DMS53 treated with DMSO at 0.1 percent for 48 hours (cell line): ENCODE results near the gene USP2.

Experiments used
- DNase-seq: peaks from one replicate; lab custom pipeline; 2025; ENCODE audit not compliant: unreplicated experiment; lab: John Stamatoyannopoulos, UW

Gene USP2

GRCh38 chr11:119366690-119367620 lies 14.5 kb downstream of the USP2 start:
- no peak for DNase-seq

- DNase-seq, result no peak
These were observed 16.4 kb downstream of the USP2 start for GRCh38 chr11:119365071-119365591.

DNA sequence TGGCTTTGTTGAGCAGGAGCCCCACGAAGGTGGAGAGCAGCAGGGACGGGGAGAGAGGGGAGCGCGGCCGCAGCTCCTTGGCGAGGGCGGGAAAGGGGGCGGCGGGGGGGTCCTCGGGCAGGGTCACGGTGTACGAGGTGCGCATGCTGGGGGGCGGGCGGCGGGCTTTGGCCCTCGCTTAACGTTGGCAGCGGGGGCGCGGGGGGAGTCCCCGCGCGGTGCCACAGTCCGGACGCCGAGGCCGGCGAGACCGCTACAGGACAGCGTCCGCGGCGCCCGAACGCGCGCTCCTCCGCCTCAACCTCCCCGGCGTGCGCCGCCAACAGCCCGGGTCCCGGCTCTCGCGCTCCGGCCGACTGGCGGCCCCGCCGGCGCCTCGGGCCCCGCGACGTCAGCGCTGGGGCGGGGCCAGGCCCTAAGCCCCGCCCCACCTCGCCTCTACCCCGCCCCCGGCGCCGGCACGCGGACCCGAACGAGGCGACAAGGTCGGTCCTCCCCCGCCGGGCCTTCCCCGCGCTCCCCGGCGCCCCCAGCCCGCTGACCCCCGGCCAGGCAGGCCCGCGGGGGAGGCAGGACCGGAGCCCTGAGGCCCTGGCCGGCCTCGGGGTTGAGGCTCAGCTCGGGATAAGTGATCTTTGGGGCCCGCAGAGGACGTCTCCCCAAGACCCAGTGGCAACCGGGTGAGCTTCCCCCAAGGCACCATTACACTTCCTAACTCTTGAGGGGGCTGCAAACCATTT lies 17.5 kb downstream of the USP2 start:
- peak; percentile 34 for DNase-seq

DNA sequence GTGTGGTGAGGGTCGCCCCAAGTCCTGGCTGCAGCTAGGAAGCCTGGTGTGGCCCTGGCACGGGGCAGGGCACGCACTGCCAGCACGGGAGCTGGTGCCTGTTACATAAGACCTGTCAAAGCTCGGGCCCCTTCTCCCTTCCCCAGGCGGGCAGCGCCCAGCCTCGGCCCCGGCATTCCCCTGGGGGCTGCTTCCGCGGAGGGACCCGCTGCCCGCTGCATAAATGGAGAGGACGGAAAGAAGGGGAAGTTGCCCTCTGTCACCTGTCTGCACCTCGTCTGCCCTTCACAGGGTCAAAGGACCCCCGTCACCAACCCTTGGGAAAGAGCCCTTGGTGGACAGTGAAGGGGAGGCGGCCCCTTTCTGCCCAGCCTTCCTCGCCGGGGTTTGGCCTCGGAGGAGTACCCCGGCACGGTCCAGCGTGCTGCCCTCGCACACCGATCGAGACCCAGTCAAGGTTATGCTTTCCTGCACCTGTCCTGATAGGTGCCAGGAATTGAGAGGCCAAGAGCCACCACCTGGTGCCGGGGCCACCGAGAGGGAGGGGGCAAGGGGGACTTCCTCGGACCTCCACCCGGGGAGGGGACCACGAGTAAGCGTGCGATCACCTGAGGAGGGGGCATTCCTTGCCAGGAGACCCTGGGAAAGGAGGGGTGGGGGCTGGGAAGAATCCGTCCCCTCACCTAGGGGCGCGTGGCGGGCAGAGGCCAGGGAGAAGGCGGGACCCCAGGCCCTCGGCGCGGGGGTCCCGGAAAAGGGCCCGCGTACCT lies 18.2 kb downstream of the USP2 start:
- DNase-seq, result peak; percentile 7

- peak; percentile 10 for DNase-seq
These were observed 18.8 kb downstream of the USP2 start for GRCh38 chr11:119362741-119363080.

DNA sequence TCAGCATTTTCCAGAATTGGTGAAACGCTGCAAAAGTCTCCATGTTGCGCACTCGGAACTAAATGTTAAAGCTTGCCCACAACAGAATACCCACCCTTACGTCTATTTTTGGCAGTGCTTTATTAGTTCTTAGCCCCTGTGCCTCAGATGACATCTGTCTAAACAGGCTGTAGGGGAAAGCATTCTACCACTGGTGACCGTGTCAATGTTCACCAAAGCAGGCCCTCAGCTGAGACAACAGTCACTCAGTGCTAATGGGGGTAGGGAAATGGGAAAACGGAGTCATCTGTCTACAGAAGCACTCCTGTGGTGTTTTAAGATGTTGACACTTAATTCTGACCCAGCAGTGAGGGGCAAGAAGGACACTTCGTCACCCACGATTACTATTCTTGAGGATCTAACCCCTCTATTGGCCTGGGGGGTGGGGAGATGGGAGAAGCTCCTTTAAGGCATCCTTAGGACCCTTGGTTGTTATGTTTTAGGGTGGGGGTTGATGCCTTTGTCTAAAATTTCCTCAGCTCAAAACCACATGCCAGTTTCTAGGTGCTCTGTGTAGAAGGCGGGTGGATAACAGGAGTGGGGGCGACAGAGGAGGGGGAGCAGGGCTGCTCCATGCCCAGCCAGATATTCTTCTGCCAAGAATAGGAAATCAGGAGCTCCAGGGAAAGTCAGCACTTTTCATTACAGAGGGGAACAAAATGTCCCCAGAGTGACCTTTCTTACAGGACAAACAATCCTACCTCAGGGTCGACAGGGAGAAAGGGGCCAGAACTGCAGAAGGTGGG lies 19.4 kb downstream of the USP2 start:
- DNase-seq, result no peak

- peak; percentile 60 for DNase-seq
These were observed 20.3 kb downstream of the USP2 start for GRCh38 chr11:119361056-119361787.

DNA sequence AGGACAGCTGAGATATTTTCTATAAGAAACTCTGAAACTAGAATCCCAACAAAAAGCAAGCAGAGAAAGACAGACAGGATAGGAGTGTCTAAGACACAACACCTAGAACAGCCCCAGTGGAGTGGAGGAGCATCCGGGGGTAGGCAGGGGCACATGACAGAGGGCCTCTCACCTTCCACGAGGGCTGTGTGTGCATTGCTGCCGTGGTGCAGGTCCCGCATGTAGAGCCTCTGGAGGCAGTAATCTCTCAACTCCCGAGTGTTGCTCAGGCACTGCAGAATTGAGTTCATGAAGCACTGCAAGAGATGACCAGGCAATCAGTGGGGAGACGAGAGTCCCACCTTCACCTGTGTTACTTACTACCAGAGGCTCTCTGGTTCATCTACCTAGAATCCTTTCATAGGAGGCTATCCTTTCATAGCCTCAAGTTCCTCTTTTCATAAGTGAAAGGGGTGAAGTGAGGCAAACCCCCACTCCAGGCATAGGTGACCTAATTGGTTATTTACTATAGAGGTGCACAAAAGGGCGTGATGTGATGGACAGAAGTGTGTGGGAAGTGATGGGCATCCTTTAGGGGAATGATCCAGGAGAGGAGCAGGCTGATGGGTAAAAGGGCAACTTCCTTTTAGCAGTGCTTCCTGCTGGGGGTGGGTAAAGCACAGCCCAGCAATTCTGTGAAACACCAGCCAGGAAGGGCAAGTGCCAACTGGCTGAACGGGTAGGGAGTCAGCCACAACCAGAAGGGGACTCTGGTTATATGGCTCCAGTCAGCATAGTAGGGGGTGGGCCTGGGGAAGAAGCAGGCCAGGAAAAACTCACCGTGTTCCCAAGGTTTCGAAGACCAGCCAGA lies 21.9 kb downstream of the USP2 start:
- no peak for DNase-seq

DNA sequence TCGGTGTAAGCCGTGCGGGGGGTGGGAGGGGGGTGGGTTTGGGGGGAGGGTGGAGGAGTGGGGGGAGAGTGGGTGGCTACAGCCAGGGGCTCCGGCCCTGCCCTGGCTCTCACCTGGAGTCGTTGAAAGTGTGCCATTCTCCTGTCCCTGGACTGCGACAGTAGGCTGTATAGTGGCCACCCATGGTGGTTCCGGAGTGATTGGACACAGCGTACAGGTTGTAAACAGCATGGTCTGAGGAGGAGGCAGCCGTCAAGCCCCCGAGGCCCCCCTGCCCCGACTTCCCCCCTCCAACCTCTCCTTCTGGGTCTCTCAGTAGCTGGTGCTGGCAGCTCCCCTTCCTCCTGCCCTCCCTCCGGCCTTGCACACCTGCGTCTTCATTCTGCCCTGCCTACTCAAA lies 24.4 kb downstream of the USP2 start:
- no peak for DNase-seq

DNA sequence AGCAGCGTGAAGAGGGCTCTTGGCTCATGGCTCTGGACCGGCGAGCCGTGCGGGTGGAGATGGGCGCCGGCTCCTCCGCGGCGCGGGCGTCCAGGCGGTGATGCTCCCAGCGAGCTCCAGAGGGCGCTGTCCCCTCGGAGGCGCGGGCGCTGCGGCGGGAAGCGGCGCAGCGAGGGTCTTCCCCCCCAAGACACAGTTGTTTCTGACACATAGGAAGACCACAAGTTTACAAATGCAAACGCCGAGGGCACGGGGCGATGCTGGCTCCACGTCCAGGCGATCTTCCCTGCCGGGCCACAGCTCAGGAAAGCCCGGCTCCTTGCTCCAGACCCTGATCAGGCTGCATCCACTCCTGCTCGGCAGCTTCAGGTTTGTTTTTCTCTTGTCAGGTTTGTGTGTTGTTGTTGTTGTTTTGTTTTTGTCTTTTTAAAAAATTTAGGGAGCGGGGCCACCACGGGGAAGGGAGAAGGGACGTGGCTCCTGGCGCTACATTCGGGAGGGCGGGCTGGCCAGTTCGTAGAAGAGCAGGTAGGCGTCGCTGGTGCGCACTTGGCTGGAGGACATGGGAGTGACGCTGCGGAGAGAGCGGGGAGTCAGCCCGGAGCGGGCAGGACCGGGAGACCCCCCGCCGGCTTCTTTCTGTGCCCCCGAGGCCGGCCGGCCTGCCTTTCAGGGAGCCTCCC lies 25.0 kb downstream of the USP2 start:
- no peak for DNase-seq

GRCh38 chr11:119355091-119355843 lies 26.2 kb downstream of the USP2 start:
- no peak for DNase-seq

GRCh38 chr11:119352857-119353260 lies 28.6 kb downstream of the USP2 start:
- peak; percentile 27 for DNase-seq

DNA sequence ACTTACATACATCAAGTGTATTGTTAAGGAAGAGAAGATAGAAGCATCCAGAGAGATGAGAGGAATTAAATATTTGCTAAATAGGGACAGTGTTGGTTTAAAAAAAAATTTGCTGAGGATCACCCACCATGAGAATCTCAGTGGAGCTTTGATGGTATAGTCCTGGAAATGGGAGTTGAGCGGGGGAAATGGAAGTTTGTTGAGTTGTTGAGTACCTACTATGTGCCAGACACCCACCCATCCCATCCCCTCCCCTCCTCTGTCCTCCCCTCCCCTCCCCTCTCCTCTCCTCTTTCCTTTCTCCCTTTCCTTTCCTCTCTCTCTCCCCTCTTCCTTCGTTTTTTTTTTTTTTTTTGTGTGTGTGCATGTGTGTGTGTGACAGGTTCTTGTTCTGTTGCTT lies 30.3 kb downstream of the USP2 start:
- DNase-seq, result no peak

DNA sequence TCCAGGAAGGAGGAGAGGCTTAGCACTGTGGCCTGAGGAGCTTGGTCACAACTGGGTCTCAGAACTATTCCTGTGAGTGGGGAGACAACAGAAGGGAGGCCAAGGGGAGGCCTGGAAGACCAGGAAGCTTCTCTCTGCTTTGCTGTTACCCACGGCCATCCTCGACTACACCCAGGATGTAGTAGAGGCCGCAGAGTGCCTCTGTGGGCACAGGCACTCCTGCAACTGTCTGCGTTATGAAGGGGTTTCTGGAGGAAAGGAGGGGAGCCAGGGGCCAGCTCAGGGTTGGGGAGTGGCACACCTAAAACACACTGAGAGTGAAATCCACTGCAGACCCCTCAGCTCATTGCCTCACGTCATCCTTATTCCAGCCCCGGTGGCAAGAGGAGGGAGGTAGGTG lies 31.2 kb downstream of the USP2 start:
- DNase-seq, result no peak

GRCh38 chr11:119347940-119348605 lies 33.4 kb downstream of the USP2 start:
- DNase-seq, result no peak

DNA sequence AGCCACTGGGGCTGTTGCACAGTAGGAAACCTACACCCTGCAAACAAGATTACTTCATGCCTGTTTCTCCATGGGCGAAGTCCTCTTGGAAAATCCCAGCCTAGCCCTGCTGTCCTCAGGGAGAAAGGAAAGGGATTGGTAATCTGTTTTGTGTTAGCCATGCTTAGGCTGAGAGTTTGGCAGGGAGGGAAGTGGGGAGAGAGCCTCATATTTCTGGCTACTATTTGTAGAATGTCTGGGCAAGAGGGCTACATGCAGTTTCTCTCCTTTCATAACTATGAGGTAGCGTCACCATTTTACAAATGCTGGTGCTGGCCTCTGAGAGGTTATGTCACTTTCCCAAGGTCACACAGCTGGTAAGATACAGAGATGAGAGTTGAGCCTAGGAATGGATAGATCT lies 34.2 kb downstream of the USP2 start:
- DNase-seq, result no peak

GRCh38 chr11:119346605-119347004 lies 34.9 kb downstream of the USP2 start, which contains the start of gene MFRP:
Gene MFRP (minus strand): TSS chr11:119346705. CDS start chr11:119346513, 192 bp downstream.
- no peak for DNase-seq
